Activated naive CD4-positive, alpha-beta T cell treated with anti-CD3 and anti-CD28 coated beads, Interleukin-2, amount 50 U/mL, for 16 hours (primary cell): Measurements from ENCODE around the gene TSPAN15.

Source experiments
- DNase-seq: peaks from one replicate; pipeline ENCODE4 v3.0.0-alpha.2; 2020

TSPAN15 gene

GRCh38 chr10:69489506-69490090 lies 38.3 kb downstream of the TSPAN15 start:
- DNase-seq, result no peak

GRCh38 chr10:69490876-69491275 lies 39.6 kb downstream of the TSPAN15 start:
- no peak for DNase-seq

GRCh38 chr10:69491611-69492010 lies 40.3 kb downstream of the TSPAN15 start:
- no peak for DNase-seq

GRCh38 chr10:69492091-69492745 lies 41.0 kb downstream of the TSPAN15 start:
- no peak for DNase-seq

- DNase-seq, result no peak
Measured at GRCh38 chr10:69492746-69493462, 41.6 kb downstream of the TSPAN15 start.

- DNase-seq, result no peak
Measured at GRCh38 chr10:69494626-69495558, 43.6 kb downstream of the TSPAN15 start.

- DNase-seq, result no peak
Measured at GRCh38 chr10:69495666-69496065, 44.4 kb downstream of the TSPAN15 start.

GRCh38 chr10:69496352-69497230 lies 45.3 kb downstream of the TSPAN15 start:
- no peak for DNase-seq

- no peak for DNase-seq
Measured at GRCh38 chr10:69497231-69497561, 45.9 kb downstream of the TSPAN15 start.

- no peak for DNase-seq
Measured at GRCh38 chr10:69497611-69498390, 46.5 kb downstream of the TSPAN15 start.

GRCh38 chr10:69498711-69499471 lies 47.6 kb downstream of the TSPAN15 start:
- DNase-seq, result no peak

- DNase-seq, result no peak
Measured at GRCh38 chr10:69499726-69500689, 48.7 kb downstream of the TSPAN15 start.

GRCh38 chr10:69500864-69501468 lies 49.7 kb downstream of the TSPAN15 start:
- no peak for DNase-seq

GRCh38 chr10:69501657-69502056 lies 50.4 kb downstream of the TSPAN15 start:
- no peak for DNase-seq

GRCh38 chr10:69502589-69502988 lies 51.3 kb downstream of the TSPAN15 start:
- no peak for DNase-seq

- DNase-seq, result no peak
Measured at GRCh38 chr10:69503001-69503895, 52.0 kb downstream of the TSPAN15 start.

- no peak for DNase-seq
Measured at GRCh38 chr10:69503896-69504265, 52.6 kb downstream of the TSPAN15 start.
